HG03045 (cell line): ENCODE results near the gene CUEDC1.
A peak's percentile ranks its signal among the peaks of the same experiment; 100 is the strongest.

Source experiments
- ATAC-seq: cut with Tn5 transposase; IDR thresholded peaks from one replicate; pipeline ENCODE4 v1.9.1; 2021; ENCODE audit warnings: mild to moderate bottlenecking, moderate library complexity; ENCODE audit not compliant: unreplicated experiment

CUEDC1 gene

DNA sequence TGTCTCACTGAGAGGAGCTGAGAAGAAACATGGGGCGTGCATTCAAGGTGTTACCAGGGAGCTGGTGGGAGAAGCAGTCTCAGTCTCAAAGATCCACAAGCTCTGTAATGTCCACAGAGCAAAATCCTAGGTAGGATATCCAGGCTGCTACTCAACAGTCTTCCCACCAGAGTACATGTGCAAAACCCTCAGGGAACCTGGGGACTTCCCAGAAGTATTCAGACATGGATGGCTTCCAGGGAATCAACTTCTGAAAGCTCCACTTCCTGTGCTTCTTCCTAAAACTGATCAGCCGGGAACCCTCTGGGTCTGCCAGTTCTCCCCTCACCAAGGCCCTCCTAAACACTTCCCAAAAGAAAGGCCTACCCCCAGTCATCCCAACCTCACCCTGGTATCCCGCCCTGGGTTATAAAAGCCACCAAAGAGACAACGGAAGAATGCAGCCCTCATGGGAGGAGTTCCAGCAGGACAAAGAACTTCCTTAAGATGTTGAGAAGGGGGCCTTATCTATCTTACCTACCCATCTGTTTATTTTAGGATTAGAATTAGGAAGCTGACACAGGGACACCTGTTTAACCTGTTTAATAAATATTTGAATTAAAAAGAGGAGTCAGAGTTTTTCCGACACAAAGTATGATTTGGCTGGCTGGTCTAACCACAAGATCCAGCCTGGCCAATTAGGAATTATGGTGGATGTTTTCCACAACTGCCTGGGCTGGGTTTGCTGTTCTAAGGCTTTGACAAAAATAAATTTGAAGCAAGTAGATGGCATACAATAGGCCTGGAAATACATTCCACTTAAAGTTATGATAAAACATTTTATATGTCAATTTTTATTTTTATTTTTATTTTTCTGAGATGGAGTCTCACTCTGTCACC, 37.0 kb downstream of the CUEDC1 start:
- ATAC-seq, result no peak

DNA sequence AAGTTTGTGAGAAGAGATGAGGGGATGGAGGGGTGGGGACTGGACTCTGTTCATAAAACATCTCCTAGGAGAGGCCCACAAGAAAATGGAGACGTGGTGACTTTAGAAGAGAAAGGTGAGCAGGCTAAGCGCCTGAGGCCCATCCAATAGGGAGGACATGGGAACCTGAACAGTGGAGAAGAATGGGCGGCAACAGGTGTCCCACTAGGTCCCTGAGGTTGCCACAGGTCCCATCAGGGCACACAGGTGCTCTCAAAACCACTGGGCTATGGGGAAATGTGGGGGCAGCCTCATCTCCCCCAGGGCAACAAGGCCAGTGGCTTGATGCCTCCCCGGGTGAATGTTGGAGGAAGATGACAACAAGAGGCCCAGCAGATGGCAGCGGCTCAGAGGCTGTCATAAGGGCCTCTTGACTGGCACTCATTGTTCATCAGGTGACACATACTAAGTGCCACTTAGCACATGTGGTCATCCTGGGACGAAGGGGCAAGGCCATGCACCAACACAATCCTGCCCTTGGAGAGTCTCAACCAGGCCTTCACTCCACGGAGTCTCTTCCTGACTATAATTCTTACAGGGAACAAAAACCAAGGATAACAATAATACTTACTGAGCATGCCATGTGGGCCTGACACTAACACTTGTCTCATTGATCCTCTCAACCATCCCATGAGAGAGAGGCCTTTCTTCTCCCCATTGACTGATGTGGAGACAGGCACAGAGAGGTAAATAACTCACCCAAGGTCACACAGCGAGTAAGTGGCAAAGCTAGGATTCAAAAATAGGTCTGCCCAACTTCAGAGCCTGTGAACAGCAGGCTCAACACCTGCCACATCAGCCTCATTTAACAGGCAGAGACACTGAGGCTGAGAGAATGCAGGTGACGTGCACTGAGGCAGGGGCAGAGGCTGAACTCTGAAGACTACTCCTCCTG, 38.0 kb downstream of the CUEDC1 start:
- ATAC-seq, result no peak

DNA sequence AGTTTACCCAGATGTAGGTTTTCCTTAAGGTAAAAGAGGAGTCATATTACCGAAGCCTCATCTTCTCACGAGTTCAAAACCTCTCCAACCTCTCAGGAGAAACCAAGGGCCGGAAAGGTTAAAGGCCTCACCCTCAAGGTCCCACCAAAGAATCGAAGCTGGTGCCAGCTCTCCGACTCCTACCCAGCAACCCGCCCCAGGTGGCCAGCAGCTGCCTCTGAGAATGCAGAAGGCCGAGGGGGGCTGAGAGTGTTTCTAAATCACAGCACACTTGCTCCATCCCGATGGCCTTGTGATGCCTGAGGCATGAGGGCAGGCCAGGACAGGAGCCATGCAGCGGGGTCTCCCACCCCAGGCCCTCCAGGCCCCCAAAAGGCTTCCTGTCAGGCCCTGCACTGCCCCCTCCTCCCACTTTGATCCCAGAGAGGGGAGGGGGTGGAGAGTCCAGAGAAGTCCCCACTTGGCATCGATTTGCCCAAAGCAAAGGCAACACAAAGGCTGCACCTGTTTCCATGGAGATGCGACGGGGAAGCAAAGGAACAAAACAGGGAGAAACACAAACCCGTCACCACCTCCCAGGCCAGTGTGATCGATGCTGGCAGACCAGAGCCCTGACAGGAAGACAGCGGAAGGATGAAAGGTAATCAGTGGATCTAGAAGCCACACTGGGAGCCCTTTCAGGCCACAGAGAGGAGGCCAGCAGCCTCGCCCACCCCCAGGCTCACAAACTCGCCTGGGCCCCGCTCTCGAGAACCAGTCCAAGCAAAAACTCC, 39.0 kb downstream of the CUEDC1 start:
- ATAC-seq, result no peak

DNA sequence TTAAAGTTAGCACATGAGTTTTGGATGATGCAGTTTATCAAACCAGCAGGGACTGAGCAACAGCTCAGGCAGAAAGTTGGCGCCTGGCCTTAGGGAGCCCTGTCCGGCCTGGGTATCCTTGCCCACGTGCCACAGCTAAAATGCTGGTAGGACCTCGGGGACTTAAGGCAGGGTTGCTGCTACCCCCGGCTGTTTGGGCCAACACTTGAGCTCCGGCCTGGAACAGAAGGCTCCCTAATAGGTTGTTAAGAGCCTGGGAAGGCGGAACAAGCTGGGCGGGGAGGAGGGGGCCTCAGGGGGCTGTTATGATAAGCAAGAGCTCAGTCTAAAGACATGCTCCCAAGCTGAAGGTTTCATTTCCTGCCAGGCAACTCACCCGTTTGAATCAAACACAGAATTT, 39.7 kb downstream of the CUEDC1 start:
- no peak for ATAC-seq

DNA sequence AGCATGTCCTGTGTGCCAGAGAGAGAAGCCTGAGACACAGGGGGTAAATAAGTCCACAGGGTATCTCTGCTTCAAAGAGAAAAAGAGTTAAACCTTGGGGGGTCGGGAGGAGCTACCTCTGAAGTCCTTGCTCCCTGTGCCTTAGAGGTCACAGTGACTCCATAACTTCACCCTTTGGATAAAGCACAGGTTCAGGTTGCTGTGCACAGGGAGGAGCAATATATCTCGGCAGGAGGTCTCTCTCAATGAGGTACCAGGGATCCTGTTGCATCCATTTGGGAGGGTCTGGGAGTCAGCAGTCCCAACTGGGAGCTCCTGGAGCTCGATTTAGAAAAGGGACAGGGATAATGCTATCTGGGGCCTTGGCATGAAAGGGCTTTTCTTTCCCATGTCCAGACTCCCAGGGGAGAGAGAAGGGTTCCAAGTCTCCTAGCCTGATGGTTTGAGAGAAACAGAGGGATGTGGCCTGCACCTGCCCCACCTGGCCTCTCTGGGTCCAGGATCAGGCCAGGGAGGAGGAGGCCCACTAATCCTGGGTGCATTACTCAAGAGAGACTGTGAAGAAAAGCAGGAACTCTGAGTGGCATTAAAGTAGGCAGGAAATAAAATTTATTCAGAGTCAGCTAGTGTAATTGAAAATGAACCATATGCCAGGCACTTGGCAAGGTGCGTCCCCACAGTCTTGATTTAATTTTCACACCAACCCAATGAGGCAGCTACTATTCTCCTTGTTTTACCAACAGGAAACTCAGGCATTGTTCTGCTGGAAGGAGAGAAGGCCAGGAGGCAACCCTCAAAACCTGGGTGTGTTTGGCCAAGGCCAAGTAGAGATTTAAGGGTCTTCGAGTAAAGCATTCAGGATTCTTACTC, 40.7 kb downstream of the CUEDC1 start:
- ATAC-seq, result no peak

DNA sequence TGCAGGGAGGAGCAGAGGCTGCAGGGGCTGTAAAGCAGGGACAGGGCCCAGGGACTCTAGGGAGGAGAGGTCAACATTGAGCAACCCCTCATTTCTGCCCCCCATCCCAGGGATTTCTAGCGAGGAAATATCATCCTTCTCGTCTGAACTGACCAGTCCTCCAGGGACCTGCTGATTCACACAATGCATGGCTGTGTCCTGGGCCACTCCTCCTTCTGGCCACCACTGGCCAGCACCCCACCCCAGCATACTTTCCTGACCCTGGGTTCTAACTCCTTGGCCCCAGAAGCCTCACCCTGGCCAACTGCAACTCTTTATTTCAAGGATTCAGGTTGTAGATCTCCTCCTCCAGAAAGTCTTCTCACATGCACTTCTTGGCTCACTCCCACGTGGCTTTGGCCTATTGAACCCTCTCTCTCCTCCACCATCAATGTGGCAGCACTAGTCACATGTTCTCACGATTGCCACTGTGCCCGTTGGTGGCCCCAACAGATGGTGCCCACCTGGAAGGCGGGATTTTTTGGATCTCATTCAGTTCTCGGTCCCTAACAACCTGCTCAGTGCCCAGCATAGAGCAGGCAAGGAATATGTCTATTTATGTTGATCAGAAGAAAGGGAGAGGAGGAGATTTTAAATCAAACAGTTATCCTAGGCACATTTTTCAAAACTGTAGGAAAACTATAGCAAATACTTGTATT, 41.5 kb downstream of the CUEDC1 start:
- no peak for ATAC-seq

DNA sequence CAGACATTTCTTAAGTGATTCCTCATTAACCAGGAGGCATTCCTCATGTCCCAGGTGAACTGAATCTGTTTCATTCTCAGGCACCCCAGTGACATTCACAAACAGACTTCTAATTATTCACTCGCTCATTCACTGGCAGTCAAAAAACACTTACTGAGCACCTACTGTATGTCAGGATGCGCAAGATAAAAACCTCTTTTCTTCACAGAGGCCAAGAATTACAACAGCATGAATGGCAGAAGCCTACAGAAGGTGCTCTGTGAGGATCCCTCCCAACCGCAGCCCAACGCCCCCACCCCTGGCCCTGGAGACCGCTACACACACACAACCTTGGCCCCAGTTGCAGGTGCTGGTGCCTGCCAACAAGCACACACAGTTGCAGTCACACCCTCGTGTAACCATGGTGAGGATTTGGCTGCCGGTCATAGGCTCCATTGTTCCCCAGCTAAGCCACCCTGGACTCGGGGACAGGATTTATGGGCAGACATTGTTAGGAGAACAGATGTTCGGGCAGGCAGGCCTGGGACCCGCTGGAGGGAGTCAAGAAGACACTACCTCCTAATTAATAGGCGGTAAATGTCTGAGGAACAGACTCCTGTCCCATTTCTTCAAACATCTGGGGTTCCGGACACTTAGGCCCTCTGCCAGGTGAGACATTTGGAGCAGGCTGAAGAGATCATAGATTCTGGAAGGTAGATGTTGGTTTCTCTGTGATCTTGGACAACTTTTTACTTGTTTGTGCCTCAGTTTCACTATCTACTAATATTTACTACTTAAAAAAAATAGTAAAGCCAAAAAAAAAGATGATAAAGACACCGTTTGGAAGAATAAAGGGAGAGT, 43.2 kb downstream of the CUEDC1 start:
- no peak for ATAC-seq

DNA sequence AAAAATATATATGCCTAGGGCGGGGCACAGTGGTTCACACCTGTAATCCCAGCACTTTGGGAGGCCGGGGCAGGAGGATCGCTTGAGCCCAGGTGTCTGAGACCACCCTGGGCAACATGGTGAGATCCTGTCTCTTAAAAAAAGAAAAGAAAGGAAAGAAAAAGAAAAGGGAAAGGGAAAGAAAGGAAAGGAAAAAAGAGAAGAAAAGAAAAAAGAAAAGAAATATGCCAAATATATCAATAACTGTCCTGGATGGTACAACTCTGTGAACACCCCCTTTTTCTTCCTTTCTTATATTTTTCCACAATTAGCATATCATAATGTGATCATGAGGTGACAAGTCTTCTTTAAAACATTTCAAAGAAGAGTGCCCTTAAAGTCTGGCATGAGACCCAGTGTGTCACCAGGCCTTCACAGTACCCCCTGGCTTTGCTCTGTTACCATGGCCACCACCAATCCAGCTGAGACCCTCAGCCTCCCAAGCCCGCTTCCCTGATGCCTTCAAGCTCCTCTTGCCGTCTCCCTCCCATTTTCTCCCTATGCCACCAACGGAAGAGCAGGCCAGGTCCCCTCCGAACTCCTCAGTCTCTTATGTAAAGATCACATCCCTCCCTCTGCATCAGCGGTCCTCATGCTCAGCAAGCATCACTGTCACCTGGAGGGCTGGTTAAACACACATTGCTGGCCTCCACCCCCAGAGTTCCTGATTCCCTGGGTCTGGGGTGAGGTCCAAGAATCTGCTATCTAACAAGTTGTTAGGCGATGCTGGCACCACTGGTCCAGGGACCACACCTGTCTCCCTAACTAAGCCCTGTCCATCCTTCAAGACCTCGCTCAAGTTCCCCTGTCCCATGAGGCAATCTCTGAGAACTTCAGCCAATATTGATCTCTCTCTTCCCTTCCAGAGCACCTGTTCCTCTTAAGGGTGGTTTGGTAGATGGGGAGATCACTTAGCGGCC, 44.5 kb downstream of the CUEDC1 start:
- ATAC-seq, result no peak

DNA sequence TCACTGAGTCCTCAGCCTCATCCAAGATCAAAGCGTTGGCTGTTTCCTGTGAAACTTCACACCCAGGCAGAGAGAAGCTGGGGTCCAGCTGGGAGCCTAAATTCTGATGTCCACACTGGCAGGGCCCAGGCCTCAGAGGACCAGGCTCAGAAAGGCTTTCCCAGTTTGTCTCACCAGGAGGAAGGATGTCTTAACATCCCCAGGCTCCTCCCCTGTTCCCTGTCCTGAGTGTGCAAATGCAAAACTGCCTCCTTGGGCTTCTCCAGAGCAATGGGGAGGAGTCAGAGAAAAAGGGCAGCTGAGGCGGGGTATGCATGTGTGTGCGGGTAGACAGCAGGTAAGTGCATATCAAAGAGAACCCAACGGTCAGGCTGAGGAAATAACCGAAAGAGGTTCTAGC, 45.7 kb downstream of the CUEDC1 start:
- ATAC-seq, result no peak

DNA sequence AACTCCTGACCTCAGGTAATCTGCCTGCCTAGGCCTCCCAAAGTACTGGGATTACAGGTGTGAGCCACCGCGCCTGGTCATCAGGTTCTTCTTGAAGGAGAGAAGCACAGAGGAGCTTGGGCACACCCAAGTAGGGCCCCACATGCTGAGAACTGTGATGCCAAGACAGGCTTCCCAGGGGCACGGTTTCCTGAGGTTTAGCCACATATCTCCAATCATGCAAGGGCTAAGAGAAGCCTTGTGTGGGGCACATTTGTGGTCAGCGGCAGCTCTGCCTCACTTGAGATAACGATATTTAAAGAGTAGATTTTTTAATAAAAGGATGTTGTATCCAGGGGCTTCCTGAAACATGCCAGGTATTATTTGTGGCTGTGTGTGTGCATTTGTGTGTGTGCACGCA, 46.9 kb downstream of the CUEDC1 start:
- no peak for ATAC-seq

DNA sequence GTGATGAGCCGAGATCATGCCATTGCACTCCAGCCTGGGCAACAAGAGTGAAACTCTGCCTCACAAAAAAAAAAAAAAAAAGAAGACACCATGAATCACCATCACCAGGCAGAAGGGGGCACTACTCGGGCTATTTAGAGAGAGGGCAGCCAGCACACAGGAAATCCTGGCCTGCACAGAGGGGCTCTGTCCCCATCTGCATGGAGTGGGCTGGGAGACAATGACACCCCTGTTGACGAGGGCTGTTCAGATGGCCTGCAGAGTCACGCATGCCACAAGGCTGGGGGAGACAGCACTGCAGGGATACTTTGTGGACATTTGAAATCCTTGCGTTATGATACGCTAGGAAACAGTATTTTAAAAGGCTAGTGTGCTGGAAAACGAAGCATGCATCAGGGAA, 48.3 kb downstream of the CUEDC1 start:
- ATAC-seq, result no peak

DNA sequence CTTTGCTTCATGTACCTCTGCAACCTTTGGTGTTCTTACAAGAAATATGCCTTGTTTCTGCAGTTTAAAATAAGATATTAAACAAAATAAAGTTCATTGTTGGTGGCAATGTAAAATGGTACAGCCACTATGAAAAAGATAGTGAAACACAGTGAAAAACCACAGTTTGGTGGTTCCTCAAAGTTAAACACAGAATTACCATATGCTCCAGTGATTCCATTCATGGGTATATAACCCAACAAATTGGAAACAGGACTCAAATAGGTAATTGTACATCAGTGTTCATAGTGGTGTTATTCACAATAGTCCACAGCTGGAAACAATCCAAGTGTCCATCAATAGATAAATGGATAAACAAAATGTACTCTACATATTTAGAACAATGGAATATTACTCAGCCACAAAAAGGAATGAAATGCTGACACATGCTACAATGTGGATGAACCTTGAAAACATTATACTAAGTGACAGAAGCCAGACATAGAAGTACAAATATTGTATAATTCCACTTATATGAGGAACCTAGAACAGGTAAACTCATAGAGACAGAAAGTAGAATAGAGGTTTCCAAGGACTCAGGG, 49.2 kb downstream of the CUEDC1 start:
- no peak for ATAC-seq

DNA sequence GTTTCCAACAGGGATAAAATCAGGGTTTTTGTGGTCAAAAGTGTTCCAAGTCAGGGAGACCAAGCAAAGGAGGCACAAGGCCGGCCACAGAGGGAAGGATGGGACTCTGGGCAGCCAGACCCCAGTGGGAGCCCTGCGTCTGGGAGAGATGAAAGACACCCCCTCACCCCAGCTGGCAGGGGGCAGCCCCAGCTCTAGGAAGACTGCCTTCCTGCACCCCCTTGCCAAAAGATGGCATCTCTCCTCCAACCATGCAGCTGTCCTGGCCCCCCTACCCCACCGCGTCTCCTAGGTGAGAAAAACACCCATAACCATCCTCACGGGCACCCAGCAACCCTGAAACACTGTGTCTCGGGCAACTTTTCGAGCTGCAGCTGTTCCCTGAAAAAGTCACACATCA, 51.3 kb downstream of the CUEDC1 start:
- no peak for ATAC-seq

DNA sequence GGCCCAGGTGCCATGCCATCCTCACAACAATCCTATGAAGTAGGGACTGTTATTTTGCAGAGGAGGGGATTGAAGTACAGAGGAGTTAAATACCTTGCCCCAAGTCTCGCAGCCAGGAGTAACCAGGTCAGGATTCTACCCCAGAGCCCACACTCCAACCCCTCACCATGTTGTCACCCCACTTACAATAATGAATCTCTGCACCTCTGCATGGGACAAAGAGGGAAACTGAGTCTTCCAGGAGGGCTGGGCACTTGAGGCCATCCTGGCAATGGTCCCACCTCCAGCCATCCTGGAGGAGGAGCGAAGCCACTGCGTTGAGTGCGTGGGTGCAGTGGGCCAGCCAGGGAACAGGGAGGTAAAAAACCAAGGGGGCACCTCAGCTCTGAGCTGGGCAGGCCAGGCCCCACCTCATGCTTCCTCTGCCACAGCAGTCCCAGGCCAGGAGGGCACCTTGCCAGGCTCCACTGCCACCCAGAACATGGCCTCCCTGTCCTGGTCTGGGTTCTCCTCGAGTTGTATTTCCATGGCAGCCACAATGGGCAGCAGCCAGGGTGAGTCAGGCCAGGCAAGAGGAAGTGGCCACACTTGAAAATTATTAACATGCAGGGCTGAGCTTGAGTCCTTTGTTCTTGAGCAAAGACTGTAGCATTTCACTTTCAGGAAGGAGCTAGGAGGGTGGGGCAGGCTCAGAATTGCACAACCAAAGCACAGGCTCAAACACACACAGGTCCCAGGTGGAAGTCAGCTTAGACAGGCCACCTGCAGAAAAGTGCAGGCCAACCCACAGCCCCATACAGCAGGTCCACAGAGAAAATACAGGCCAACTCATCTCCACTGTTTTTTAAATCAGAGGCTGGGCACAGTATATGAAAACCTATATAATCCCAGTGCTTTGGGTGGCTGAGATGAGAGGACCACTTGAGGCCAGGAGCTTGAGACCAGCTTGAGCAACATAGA, 52.1 kb downstream of the CUEDC1 start:
- ATAC-seq, result no peak

DNA sequence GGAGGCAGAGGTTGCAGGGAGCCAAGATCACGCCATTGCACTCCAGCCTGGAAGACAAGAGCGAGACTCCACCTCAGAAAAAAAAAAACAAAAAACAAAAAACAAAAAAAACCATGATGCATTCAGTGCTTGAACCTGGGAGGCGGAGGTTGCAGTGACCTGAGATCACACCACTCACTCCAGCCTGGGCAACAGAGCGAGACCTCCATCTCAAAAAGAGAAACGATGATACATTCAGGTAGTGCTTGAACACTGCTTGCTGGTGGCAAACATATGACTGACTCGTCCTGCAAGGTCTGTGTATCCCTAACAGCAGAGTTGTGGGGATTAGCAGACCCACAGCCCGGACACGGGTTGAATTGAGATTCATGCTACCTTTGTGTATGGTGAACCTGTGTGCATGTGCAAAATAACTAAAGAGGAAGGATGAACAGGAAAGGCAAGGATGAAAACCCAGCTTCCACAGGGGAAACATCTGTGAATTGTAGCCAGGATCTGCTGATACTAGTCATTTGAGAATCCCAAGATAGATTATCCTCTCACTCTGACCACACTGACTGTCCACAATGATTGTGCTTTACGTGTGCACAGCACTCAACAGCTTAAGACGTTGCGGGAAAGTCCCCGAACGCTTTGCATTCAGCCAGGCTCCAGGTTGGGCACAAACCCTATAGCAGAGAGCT, 53.0 kb downstream of the CUEDC1 start:
- ATAC-seq, result peak; percentile 69
